Astrocyte of the cerebellum (primary cell): ENCODE measurements around the gene UNC13C.

Experiments
- DNase-seq: peaks from one replicate; pipeline ENCODE4 v3.0.0-alpha.2; 2011; ENCODE audit warnings: low read depth
- H3K4me3 ChIP-seq: 2 replicates; pipeline ENCODE4 v1.5.1; 2011; ENCODE audit warnings: mild to moderate bottlenecking, low read depth, low read length, moderate library complexity
- CTCF ChIP-seq: IDR thresholded peaks from 2 replicates; pipeline ENCODE4 v1.5.1; 2012; ENCODE audit warnings: low read length, low read depth, moderate library complexity, mild to moderate bottlenecking; ENCODE audit errors: missing control alignments
- in situ Hi-C: cut with HindIII; loops from 2 replicates; pipeline ENCODE4 v1.10.0; 2017; ENCODE audit warnings: low sequenced_read_pairs

UNC13C gene

GRCh38 chr15:54585063-54585462 is 606.8 kb downstream of the UNC13C start:
- no peak for TF ChIP-seq CTCF
- in situ Hi-C loops: no loop called here
- no peak overlapping the region for H3K4me3 ChIP-seq
- DNase-seq: no peak

- in situ Hi-C loops: no loop called here
- no peak for TF ChIP-seq CTCF
- DNase-seq: no peak
- no peak overlapping the region for H3K4me3 ChIP-seq
Observed at GRCh38 chr15:54594115-54594514, 615.9 kb downstream of the UNC13C start.

DNA sequence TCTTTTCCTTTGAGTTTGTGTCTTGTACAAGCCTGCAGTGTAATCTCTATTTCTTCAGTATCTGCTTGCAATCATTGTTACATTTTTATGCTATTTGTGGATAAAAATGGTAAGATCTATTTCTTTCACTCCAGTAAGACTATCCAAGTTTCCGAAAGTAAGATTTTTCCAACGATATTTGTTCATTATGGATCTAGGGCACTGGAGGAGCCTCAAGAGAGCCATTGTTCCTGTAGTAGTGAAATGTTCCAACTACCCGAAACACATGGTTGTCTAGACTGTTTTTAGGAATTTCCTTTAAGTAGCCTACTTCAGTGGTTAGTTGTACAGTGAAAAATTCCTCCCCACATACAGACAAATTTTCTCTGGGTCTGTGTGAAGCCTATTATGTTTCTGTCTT is 621.1 kb downstream of the UNC13C start:
- TF ChIP-seq CTCF: no peak
- no peak overlapping the region for H3K4me3 ChIP-seq
- in situ Hi-C loops: no loop called here
- DNase-seq: no peak

- no peak for DNase-seq
- no peak for TF ChIP-seq CTCF
- in situ Hi-C loops: no loop called here
- no peak overlapping the region for H3K4me3 ChIP-seq
Observed at GRCh38 chr15:54605043-54605442, 626.8 kb downstream of the UNC13C start.

GRCh38 chr15:54605556-54605955 is 627.3 kb downstream of the UNC13C start:
- DNase-seq: no peak
- in situ Hi-C loops: no loop called here
- no peak for TF ChIP-seq CTCF
- no peak overlapping the region for H3K4me3 ChIP-seq

- H3K4me3 ChIP-seq: no peak overlapping the region
- TF ChIP-seq CTCF: no peak
- no peak for DNase-seq
- in situ Hi-C loops: no loop called here
Observed at GRCh38 chr15:54608876-54609835, 630.9 kb downstream of the UNC13C start.
